Dendritic cell treated with granulocyte-macrophage colony-stimulating factor and Interleukin-4, amounts not matched to agents 40 ng/mL and 50 ng/mL, for 4 days (primary cell): ENCODE measurements around the gene EPHB6.

Experiments used
- H3K27ac Mint-ChIP-seq: one replicate; pipeline ENCODE4 v1.8.0; 2022; ENCODE audit warnings: mild to moderate bottlenecking, mixed read lengths
- H3K27me3 Mint-ChIP-seq: one replicate; pipeline ENCODE4 v1.8.0; 2022; ENCODE audit warnings: mild to moderate bottlenecking, mixed read lengths
- H3K36me3 Mint-ChIP-seq: one replicate; pipeline ENCODE4 v1.8.0; 2022; ENCODE audit warnings: low read depth, mixed read lengths
- H3K4me1 Mint-ChIP-seq: one replicate; pipeline ENCODE4 v1.8.0; 2022; ENCODE audit warnings: low read depth, mixed read lengths
- H3K4me3 Mint-ChIP-seq: one replicate; pipeline ENCODE4 v1.8.0; 2022; ENCODE audit warnings: mild to moderate bottlenecking, moderate library complexity, mixed read lengths
- H3K9me3 Mint-ChIP-seq: one replicate; pipeline ENCODE4 v1.8.0; 2022; ENCODE audit warnings: mixed read lengths
- intact Hi-C: fragments of 100-400 bp; cut with micrococcal nuclease; formaldehyde crosslinking; loops from one replicate; pipeline ENCODE4 v1.15.0; 2022

Gene EPHB6

GRCh38 chr7:142863891-142864685, 9.2 kb downstream of the EPHB6 start:
- Mint-ChIP-seq H3K36me3 (peaks cover 41% of the 10 kb centered on the region), H3K27ac (no peak overlapping the region), H3K4me3 (no peak overlapping the region), H3K27me3 (no peaks in the 10 kb centered on the region), H3K9me3 (no peaks in the 10 kb centered on the region), H3K4me1 (peaks cover 19% of the 10 kb centered on the region)
- intact Hi-C loops = no loop called here

- Mint-ChIP-seq H3K36me3 (peaks cover 47% of the 10 kb centered on the region), H3K27me3 (no peaks in the 10 kb centered on the region), H3K4me3 (no peak overlapping the region), H3K27ac (no peak overlapping the region), H3K4me1 (peaks cover 19% of the 10 kb centered on the region), H3K9me3 (no peaks in the 10 kb centered on the region)
- intact Hi-C loops = no loop called here
Measured at GRCh38 chr7:142864980-142865747, 10.3 kb downstream of the EPHB6 start.

- H3K4me1 Mint-ChIP-seq = peaks cover 19% of the 10 kb centered on the region
- intact Hi-C loops = loop anchor here (2.0 kb wide), 1 partner anchor 233 kb away; no protein-coding TSS in a partner anchor
- peaks cover 53% of the 10 kb centered on the region for H3K36me3 Mint-ChIP-seq
- no peak overlapping the region for H3K27ac Mint-ChIP-seq
- H3K4me3 Mint-ChIP-seq = no peak overlapping the region
- H3K27me3 Mint-ChIP-seq = no peaks in the 10 kb centered on the region
- H3K9me3 Mint-ChIP-seq = no peaks in the 10 kb centered on the region
Measured at GRCh38 chr7:142865766-142866165, 10.9 kb downstream of the EPHB6 start.

- no peaks in the 10 kb centered on the region for H3K9me3 Mint-ChIP-seq
- H3K27me3 Mint-ChIP-seq = no peaks in the 10 kb centered on the region
- H3K27ac Mint-ChIP-seq = no peak overlapping the region
- H3K4me1 Mint-ChIP-seq = peaks cover 19% of the 10 kb centered on the region
- intact Hi-C loops = loop anchor here (2.0 kb wide), 1 partner anchor 234 kb away; no protein-coding TSS in a partner anchor
- peaks cover 60% of the 10 kb centered on the region for H3K36me3 Mint-ChIP-seq
- no peak overlapping the region for H3K4me3 Mint-ChIP-seq
Measured at GRCh38 chr7:142866361-142867096, 11.7 kb downstream of the EPHB6 start.

- Mint-ChIP-seq H3K9me3 (no peaks in the 10 kb centered on the region), H3K27ac (no peak overlapping the region), H3K36me3 (peaks cover 63% of the 10 kb centered on the region), H3K4me3 (no peak overlapping the region), H3K4me1 (peaks cover 19% of the 10 kb centered on the region), H3K27me3 (no peaks in the 10 kb centered on the region)
- intact Hi-C loops = loop anchor here (2.0 kb wide), 1 partner anchor 234 kb away; no protein-coding TSS in a partner anchor
Measured at GRCh38 chr7:142867097-142867378, 12.2 kb downstream of the EPHB6 start.

- intact Hi-C loops = loop anchor here (2.0 kb wide), 1 partner anchor 235 kb away; no protein-coding TSS in a partner anchor
- peaks cover 58% of the 10 kb centered on the region for H3K36me3 Mint-ChIP-seq
- no peaks in the 10 kb centered on the region for H3K27me3 Mint-ChIP-seq
- H3K4me3 Mint-ChIP-seq = no peak overlapping the region
- H3K27ac Mint-ChIP-seq = no peak overlapping the region
- H3K9me3 Mint-ChIP-seq = no peaks in the 10 kb centered on the region
- H3K4me1 Mint-ChIP-seq = peaks cover 19% of the 10 kb centered on the region
Measured at GRCh38 chr7:142867398-142868187, 12.7 kb downstream of the EPHB6 start.

- Mint-ChIP-seq H3K4me1 (peaks cover 19% of the 10 kb centered on the region), H3K9me3 (no peaks in the 10 kb centered on the region), H3K4me3 (no peak overlapping the region), H3K27ac (peak overlapping the region; percentile 35), H3K27me3 (no peaks in the 10 kb centered on the region), H3K36me3 (peaks cover 51% of the 10 kb centered on the region)
- intact Hi-C loops = no loop called here
Measured at GRCh38 chr7:142868188-142868985, 13.5 kb downstream of the EPHB6 start.

GRCh38 chr7:142868986-142869415, 14.1 kb downstream of the EPHB6 start:
- H3K9me3 Mint-ChIP-seq = no peaks in the 10 kb centered on the region
- peaks cover 19% of the 10 kb centered on the region for H3K4me1 Mint-ChIP-seq
- peak overlapping the region; percentile 35 for H3K27ac Mint-ChIP-seq
- peaks cover 45% of the 10 kb centered on the region for H3K36me3 Mint-ChIP-seq
- intact Hi-C loops = no loop called here
- no peaks in the 10 kb centered on the region for H3K27me3 Mint-ChIP-seq
- no peak overlapping the region for H3K4me3 Mint-ChIP-seq

- Mint-ChIP-seq H3K4me3 (no peak overlapping the region), H3K27me3 (no peaks in the 10 kb centered on the region), H3K4me1 (peaks cover 19% of the 10 kb centered on the region), H3K9me3 (no peaks in the 10 kb centered on the region), H3K27ac (no peak overlapping the region), H3K36me3 (peaks cover 41% of the 10 kb centered on the region)
- intact Hi-C loops = no loop called here
Measured at GRCh38 chr7:142869434-142869833, 14.6 kb downstream of the EPHB6 start.

- Mint-ChIP-seq H3K4me3 (no peak overlapping the region), H3K4me1 (peaks cover 14% of the 10 kb centered on the region), H3K27ac (no peak overlapping the region), H3K27me3 (no peaks in the 10 kb centered on the region), H3K9me3 (no peaks in the 10 kb centered on the region), H3K36me3 (peaks cover 39% of the 10 kb centered on the region)
- intact Hi-C loops = no loop called here
Measured at GRCh38 chr7:142870147-142870559, 15.3 kb downstream of the EPHB6 start.

GRCh38 chr7:142870566-142871259, 15.8 kb downstream of the EPHB6 start:
- Mint-ChIP-seq H3K27ac (no peak overlapping the region), H3K4me1 (peaks cover 8% of the 10 kb centered on the region), H3K36me3 (peaks cover 39% of the 10 kb centered on the region), H3K27me3 (peaks cover 4% of the 10 kb centered on the region), H3K9me3 (no peaks in the 10 kb centered on the region), H3K4me3 (no peak overlapping the region)
- intact Hi-C loops = no loop called here

GRCh38 chr7:142871260-142872105, 16.6 kb downstream of the EPHB6 start:
- Mint-ChIP-seq H3K4me3 (no peak overlapping the region), H3K27ac (no peak overlapping the region), H3K27me3 (peaks cover 5% of the 10 kb centered on the region), H3K36me3 (peaks cover 39% of the 10 kb centered on the region), H3K9me3 (no peaks in the 10 kb centered on the region), H3K4me1 (peaks cover under 1% of the 10 kb centered on the region)
- intact Hi-C loops = no loop called here
